ENCODE results near the gene EPS8L1. TPM values are rescaled to one million over a fixed set of nuclear protein-coding genes. Genes with fewer than 3 reads are reported as not detected.

EPS8L1 gene
- polyA plus RNA-seq, 1 of the 3 experiments (the other 2 are of a cell fraction) = 12.9 TPM

DNA sequence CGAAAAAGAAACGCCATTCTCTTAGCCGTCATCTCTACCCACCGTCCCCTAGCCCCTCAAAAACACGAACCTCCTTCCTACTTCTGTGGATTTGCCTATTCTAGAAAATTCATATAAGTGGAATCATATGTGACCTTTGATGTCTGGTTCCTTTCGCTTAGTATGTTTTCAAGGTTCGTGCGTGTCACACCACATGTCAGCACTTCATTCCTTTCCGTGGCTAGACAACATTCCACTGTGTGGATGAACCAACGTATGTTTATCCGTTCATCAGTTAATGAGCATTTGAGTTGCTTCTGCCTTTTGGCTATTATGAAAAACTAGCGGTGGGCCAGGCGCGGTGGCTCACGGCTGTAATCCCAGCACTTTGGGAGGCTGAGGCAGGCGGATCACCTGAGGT, 55.8 kb downstream of the EPS8L1 start:
- H3K4me2 ChIP-seq = no peak overlapping the region
- 64% methylated on average over 16 of the region's 16 CpGs for WGBS (ENCODE audit: low lambda C conversion rate)
- no peaks in the 10 kb centered on the region for H4K20me1 ChIP-seq (ENCODE audit: insufficient read depth)
- DNase-seq = no peak
- H3K4me3 ChIP-seq (ENCODE audit: low read depth in 2 of 2, low read length in 1 of 2) = no peak overlapping the region
- TF ChIP-seq, protein P1, sequence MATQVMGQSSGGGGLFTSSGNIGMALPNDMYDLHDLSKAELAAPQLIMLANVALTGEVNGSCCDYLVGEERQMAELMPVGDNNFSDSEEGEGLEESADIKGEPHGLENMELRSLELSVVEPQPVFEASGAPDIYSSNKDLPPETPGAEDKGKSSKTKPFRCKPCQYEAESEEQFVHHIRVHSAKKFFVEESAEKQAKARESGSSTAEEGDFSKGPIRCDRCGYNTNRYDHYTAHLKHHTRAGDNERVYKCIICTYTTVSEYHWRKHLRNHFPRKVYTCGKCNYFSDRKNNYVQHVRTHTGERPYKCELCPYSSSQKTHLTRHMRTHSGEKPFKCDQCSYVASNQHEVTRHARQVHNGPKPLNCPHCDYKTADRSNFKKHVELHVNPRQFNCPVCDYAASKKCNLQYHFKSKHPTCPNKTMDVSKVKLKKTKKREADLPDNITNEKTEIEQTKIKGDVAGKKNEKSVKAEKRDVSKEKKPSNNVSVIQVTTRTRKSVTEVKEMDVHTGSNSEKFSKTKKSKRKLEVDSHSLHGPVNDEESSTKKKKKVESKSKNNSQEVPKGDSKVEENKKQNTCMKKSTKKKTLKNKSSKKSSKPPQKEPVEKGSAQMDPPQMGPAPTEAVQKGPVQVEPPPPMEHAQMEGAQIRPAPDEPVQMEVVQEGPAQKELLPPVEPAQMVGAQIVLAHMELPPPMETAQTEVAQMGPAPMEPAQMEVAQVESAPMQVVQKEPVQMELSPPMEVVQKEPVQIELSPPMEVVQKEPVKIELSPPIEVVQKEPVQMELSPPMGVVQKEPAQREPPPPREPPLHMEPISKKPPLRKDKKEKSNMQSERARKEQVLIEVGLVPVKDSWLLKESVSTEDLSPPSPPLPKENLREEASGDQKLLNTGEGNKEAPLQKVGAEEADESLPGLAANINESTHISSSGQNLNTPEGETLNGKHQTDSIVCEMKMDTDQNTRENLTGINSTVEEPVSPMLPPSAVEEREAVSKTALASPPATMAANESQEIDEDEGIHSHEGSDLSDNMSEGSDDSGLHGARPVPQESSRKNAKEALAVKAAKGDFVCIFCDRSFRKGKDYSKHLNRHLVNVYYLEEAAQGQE (IDR thresholded peaks at IDR 0.05; ENCODE audit: low read depth, low read length) = no peak
- TF ChIP-seq JUND (IDR thresholded peaks at IDR 0.05) = no peak
- TF ChIP-seq RCOR1 (IDR thresholded peaks at IDR 0.05; ENCODE audit: low read length) = no peak
- no peak for TF ChIP-seq FOXJ3 (CRISPR knock-in tag; IDR thresholded peaks at IDR 0.05)
- TF ChIP-seq RFX5 (IDR thresholded peaks at IDR 0.05; ENCODE audit: low read length) = no peak
- TF ChIP-seq SMC3 (IDR thresholded peaks at IDR 0.05; ENCODE audit: low read depth, low read length) = no peak
- TF ChIP-seq NRF1 (IDR thresholded peaks at IDR 0.05; ENCODE audit: low read depth, low read length) = no peak
- TF ChIP-seq, protein P2, sequence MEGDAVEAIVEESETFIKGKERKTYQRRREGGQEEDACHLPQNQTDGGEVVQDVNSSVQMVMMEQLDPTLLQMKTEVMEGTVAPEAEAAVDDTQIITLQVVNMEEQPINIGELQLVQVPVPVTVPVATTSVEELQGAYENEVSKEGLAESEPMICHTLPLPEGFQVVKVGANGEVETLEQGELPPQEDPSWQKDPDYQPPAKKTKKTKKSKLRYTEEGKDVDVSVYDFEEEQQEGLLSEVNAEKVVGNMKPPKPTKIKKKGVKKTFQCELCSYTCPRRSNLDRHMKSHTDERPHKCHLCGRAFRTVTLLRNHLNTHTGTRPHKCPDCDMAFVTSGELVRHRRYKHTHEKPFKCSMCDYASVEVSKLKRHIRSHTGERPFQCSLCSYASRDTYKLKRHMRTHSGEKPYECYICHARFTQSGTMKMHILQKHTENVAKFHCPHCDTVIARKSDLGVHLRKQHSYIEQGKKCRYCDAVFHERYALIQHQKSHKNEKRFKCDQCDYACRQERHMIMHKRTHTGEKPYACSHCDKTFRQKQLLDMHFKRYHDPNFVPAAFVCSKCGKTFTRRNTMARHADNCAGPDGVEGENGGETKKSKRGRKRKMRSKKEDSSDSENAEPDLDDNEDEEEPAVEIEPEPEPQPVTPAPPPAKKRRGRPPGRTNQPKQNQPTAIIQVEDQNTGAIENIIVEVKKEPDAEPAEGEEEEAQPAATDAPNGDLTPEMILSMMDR (IDR thresholded peaks at IDR 0.05) = no peak
- TF ChIP-seq, protein P3, sequence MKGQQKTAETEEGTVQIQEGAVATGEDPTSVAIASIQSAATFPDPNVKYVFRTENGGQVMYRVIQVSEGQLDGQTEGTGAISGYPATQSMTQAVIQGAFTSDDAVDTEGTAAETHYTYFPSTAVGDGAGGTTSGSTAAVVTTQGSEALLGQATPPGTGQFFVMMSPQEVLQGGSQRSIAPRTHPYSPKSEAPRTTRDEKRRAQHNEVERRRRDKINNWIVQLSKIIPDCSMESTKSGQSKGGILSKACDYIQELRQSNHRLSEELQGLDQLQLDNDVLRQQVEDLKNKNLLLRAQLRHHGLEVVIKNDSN (IDR thresholded peaks at IDR 0.05; ENCODE audit: borderline replicate concordance, low read depth) = no peak
- TF ChIP-seq, protein P4, sequence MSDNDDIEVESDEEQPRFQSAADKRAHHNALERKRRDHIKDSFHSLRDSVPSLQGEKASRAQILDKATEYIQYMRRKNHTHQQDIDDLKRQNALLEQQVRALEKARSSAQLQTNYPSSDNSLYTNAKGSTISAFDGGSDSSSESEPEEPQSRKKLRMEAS (IDR thresholded peaks at IDR 0.05; ENCODE audit: low read depth) = no peak
- TF ChIP-seq NFIC (IDR thresholded peaks at IDR 0.05; ENCODE audit: borderline replicate concordance) = no peak
- TF ChIP-seq SIN3A (IDR thresholded peaks at IDR 0.05; ENCODE audit: borderline replicate concordance, low read depth, low read length) = no peak
- TF ChIP-seq, protein P5, sequence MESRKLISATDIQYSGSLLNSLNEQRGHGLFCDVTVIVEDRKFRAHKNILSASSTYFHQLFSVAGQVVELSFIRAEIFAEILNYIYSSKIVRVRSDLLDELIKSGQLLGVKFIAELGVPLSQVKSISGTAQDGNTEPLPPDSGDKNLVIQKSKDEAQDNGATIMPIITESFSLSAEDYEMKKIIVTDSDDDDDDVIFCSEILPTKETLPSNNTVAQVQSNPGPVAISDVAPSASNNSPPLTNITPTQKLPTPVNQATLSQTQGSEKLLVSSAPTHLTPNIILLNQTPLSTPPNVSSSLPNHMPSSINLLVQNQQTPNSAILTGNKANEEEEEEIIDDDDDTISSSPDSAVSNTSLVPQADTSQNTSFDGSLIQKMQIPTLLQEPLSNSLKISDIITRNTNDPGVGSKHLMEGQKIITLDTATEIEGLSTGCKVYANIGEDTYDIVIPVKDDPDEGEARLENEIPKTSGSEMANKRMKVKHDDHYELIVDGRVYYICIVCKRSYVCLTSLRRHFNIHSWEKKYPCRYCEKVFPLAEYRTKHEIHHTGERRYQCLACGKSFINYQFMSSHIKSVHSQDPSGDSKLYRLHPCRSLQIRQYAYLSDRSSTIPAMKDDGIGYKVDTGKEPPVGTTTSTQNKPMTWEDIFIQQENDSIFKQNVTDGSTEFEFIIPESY (IDR thresholded peaks at IDR 0.05; ENCODE audit: borderline replicate concordance, low read depth) = no peak
- TF ChIP-seq TCF12 (IDR thresholded peaks at IDR 0.05) = no peak
- no peak for TF ChIP-seq GATA2 (CRISPR knock-in tag; IDR thresholded peaks at IDR 0.05)
- TF ChIP-seq, protein P6, sequence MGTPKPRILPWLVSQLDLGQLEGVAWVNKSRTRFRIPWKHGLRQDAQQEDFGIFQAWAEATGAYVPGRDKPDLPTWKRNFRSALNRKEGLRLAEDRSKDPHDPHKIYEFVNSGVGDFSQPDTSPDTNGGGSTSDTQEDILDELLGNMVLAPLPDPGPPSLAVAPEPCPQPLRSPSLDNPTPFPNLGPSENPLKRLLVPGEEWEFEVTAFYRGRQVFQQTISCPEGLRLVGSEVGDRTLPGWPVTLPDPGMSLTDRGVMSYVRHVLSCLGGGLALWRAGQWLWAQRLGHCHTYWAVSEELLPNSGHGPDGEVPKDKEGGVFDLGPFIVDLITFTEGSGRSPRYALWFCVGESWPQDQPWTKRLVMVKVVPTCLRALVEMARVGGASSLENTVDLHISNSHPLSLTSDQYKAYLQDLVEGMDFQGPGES (IDR thresholded peaks at IDR 0.05; ENCODE audit: low read depth, low read length) = no peak
- no peak for TF ChIP-seq FOSL2 (IDR thresholded peaks at IDR 0.05; ENCODE audit: borderline replicate concordance, low read depth)
- no peak overlapping the region for H2AFZ ChIP-seq (ENCODE audit: low read depth)
- H3K79me2 ChIP-seq (ENCODE audit: insufficient read depth) = no peaks in the 10 kb centered on the region
- no peaks in the 10 kb centered on the region for H3K36me3 ChIP-seq (replicated peaks in 1 of 2; ENCODE audit: control insufficient read depth in 1 of 2, insufficient read depth in 2 of 2, low read length in 1 of 2)
- POLR2A ChIA-PET = no interaction called here
- H3K27me3 ChIP-seq (ENCODE audit: insufficient read depth) = peaks cover 13% of the 10 kb centered on the region; the same call in 1 of the 2 replicates
- H3K27ac ChIP-seq (ENCODE audit: low read depth in 2 of 2, low read length in 1 of 2) = no peak overlapping the region
- H3K4me1 ChIP-seq (ENCODE audit: control insufficient read depth in 1 of 2, insufficient read depth in 2 of 2, low read depth in 1 of 2, low read length in 1 of 2) = no peaks in the 10 kb centered on the region
- H3K9me2 ChIP-seq = no peaks in the 10 kb centered on the region
- H3K9ac ChIP-seq = no peak overlapping the region
- H3F3A ChIP-seq (replicated peaks; ENCODE audit: insufficient read depth) = peaks cover 4% of the 10 kb centered on the region
- CTCF ChIA-PET = interaction anchor here (2.5 to 3.2 kb wide), 3 partner anchors 11 to 250 kb away, joined by 8 to 37 read pairs (median 23); no protein-coding TSS in a partner anchor
- H3K9me3 ChIP-seq = no peaks in the 10 kb centered on the region
